ENCODE results near the gene MPPED1. TPM values are rescaled to one million over a fixed set of nuclear protein-coding genes. Genes with fewer than 3 reads are reported as not detected.

Gene MPPED1
- total RNA-seq, 2 donors from 2014 or later = not detected

DNA sequence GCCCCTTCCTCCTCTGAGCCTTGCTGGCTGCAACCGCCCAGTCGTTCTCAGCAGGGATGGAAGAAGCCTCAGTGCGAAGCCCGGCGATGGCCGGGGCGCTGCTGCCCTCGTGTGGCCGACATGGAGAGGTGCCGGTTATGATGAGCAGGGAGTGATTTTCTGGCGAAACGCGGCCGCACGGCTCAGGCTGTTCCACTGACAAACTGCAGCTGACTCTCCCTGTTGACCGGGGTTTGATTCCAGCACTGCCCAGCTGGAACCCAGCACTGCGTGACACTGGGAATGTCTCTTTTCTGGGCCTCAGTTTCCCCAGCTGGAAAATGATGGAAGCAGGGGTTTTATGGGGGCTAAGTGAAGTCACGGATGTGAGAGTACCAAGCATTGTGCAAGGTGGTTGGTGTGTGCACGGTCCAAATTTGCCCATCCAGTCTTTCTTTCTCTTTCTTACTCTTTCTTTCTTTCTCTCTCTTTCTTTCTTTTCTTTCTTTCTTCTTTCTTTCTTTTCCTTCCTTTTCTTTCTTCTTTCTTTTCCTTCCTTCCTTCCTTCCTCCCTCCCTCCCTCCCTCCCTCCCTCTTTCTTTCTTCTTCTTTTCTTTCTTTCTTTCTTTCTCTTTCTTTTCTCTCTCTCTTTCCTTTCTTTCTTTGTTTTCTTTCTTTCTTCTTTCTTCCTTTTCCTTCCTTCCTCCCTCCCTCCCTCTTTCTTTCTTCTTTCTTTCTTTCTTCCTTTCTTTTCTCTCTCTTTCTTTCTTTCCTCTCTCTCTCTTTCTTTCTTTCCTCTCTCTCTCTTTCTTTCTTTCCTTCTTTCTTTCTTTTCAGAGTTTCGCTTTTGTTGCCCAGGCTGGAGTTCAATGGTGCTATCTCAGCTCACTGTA is 25.8 kb upstream of the MPPED1 start:
- no peaks in the 10 kb centered on the region for H3K9me3 Mint-ChIP-seq
- peak; percentile 80 to 91 for ATAC-seq

GRCh38 chr22:43387815-43388214 is 24.0 kb upstream of the MPPED1 start:
- Mint-ChIP-seq H3K27me3 (peaks cover 25 to 31% of the 10 kb centered on the region in 2 donors), H3K27ac (no peak overlapping the region), H3K4me3 (no peak overlapping the region), H3K4me1 (ENCODE audit: low read depth in 2 of 2) (peaks cover 0 to 8% of the 10 kb centered on the region in 2 donors), H3K9me3 (no peaks in the 10 kb centered on the region), H3K36me3 (no peaks in the 10 kb centered on the region)
- DNase-seq (ENCODE audit: low spot score) = peak; percentile 51
- ATAC-seq = no peak

More for the DNA sequence above, 25.8 kb upstream of the MPPED1 start:
- Mint-ChIP-seq H3K27ac (no peak overlapping the region), H3K36me3 (no peaks in the 10 kb centered on the region), H3K4me1 (ENCODE audit: low read depth in 2 of 2) (peaks cover 6 to 8% of the 10 kb centered on the region in 2 donors), H3K27me3 (peaks cover 39 to 43% of the 10 kb centered on the region in 2 donors), H3K4me3 (no peak overlapping the region)
- DNase-seq (ENCODE audit: low spot score) = peak; percentile 83

- ATAC-seq = peak; percentile 71 to 72
- DNase-seq (ENCODE audit: low spot score) = peak; percentile 77
- H3K27ac Mint-ChIP-seq = no peak overlapping the region
- H3K9me3 Mint-ChIP-seq = no peaks in the 10 kb centered on the region
- H3K4me3 Mint-ChIP-seq = no peak overlapping the region
- peaks cover 23 to 28% of the 10 kb centered on the region in 2 donors for H3K27me3 Mint-ChIP-seq
- H3K36me3 Mint-ChIP-seq = no peaks in the 10 kb centered on the region
- H3K4me1 Mint-ChIP-seq (ENCODE audit: low read depth in 2 of 2) = peaks cover 0 to 8% of the 10 kb centered on the region in 2 donors
These were observed 23.4 kb upstream of the MPPED1 start for GRCh38 chr22:43388420-43388851.

- Mint-ChIP-seq H3K36me3 (no peaks in the 10 kb centered on the region), H3K4me1 (ENCODE audit: low read depth in 2 of 2) (peaks cover 0 to 8% of the 10 kb centered on the region in 2 donors), H3K9me3 (no peaks in the 10 kb centered on the region), H3K27ac (no peak overlapping the region), H3K4me3 (no peak overlapping the region), H3K27me3 (peaks cover 17 to 23% of the 10 kb centered on the region in 2 donors)
- DNase-seq (ENCODE audit: low spot score) = peak; percentile 16
- ATAC-seq = no peak
These were observed 22.5 kb upstream of the MPPED1 start for GRCh38 chr22:43389227-43389836.

DNA sequence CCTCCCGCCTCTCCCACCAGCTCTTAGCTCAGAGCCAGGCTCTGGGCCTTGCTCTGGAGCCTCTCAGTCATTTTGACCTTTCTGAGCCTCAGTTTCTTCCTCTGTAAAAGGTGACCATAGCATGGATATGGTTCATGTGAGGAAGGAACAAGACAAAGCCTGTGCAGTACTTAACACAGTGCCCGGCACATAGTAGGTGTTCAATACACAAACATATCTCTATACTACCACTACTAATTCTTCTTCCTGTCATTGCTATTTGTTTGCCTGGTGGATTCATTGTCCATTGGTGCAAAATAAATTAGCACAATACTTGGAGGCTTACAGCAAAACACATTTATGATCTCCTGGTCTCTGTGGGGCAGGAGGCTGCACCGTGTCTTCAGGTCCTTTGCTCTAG is 21.6 kb upstream of the MPPED1 start:
- ATAC-seq = no peak
- Mint-ChIP-seq H3K27me3 (peaks cover 9 to 18% of the 10 kb centered on the region in 2 donors), H3K4me3 (no peak overlapping the region), H3K4me1 (ENCODE audit: low read depth in 2 of 2) (peaks cover 0 to 8% of the 10 kb centered on the region in 2 donors), H3K36me3 (no peaks in the 10 kb centered on the region), H3K9me3 (no peaks in the 10 kb centered on the region), H3K27ac (no peak overlapping the region)
- DNase-seq (ENCODE audit: low spot score) = peak; percentile 29

DNA sequence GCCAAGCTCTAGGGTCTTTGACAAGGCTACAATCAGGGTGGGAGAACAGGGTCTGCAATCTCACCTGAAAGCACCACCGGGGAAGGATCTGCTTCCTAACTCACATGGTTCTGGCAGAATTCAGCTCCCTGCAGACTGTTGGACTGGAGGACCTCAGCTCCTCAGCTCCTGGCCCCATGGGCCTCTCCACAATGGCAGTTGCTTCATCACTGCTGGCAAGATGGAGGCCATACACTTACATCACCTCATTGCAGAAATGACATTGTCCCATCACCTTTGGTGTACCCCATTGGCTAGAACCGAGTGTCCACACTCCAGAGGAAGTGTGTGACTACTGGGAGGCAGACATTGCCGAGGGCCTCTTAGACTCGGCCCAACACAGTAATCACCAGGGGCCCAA is 20.9 kb upstream of the MPPED1 start:
- Mint-ChIP-seq H3K27ac (no peak overlapping the region), H3K36me3 (no peaks in the 10 kb centered on the region), H3K27me3 (peaks cover 8 to 15% of the 10 kb centered on the region in 2 donors), H3K4me1 (ENCODE audit: low read depth in 2 of 2) (peaks cover 0 to 8% of the 10 kb centered on the region in 2 donors), H3K4me3 (no peak overlapping the region), H3K9me3 (no peaks in the 10 kb centered on the region)
- ATAC-seq (no peak), DNase-seq (ENCODE audit: low spot score) (peak; percentile 10)

DNA sequence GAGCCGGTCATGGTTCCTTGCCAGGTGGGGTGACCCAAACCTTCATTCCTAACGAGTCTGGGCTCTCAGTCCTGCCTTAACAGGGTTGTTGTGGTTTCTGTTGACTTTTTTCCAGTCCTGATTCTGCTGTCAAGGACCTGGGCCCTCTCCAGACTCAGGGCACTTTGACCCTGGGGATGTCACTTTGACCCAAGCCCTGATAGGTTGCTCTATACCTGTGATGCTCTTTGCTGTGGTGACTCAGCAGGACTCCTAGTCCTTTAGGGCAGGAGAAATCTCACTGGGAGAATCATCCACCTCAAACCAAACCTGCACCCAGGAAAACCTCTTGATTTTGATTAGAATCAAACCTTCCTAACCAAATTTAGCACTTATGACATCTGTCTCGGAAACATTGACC is 20.5 kb upstream of the MPPED1 start:
- Mint-ChIP-seq H3K36me3 (no peaks in the 10 kb centered on the region), H3K27me3 (peaks cover 5 to 12% of the 10 kb centered on the region in 2 donors), H3K4me1 (ENCODE audit: low read depth in 2 of 2) (peaks cover 0 to 5% of the 10 kb centered on the region in 2 donors), H3K27ac (no peak overlapping the region), H3K9me3 (no peaks in the 10 kb centered on the region), H3K4me3 (no peak overlapping the region)
- DNase-seq (ENCODE audit: low spot score) = no peak
- no peak for ATAC-seq

- Mint-ChIP-seq H3K9me3 (no peaks in the 10 kb centered on the region), H3K36me3 (no peaks in the 10 kb centered on the region), H3K27ac (no peak overlapping the region), H3K27me3 (peaks cover 0 to 10% of the 10 kb centered on the region in 2 donors), H3K4me1 (ENCODE audit: low read depth in 2 of 2) (peaks cover 0 to 3% of the 10 kb centered on the region in 2 donors), H3K4me3 (no peak overlapping the region)
- peak; percentile 55 for DNase-seq (ENCODE audit: low spot score)
- ATAC-seq = no peak
These were observed 19.3 kb upstream of the MPPED1 start for GRCh38 chr22:43392385-43392989.

DNA sequence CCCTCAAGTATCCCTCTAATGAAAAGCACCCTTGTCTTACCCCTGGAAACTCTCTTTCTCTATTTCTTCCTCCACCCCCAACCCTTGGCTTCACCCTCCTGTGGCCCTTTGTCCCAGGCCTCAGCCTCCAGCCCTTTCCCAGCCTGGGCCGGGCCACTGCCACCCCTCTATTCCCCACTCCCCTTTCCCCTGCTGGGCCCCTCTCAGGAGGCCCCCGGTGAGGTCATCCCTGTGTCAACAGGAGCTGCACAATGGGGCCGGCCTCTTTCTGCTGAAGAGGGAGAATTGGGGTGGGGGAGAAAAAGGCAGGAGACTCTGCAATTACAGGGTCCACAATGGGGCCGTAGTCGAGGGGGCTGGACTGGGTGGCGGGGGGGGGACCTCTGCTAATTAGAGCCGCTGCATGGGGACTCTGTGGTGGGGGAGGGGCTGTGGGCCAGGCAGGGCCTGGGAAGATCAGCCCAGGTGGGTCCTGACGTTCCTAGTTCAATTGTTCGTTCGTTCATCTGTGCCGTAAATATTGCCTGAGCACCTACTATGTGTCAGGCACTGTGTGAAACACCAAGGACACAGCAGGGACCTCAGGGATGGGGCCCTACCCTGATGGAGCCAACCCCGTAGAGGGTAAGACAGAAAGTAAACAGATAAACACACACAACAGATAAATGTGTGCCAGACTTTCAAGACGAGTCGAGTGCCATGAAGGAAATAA is 18.5 kb upstream of the MPPED1 start:
- Mint-ChIP-seq H3K4me3 (no peak overlapping the region), H3K36me3 (no peaks in the 10 kb centered on the region), H3K9me3 (no peaks in the 10 kb centered on the region), H3K4me1 (ENCODE audit: low read depth in 2 of 2) (no peaks in the 10 kb centered on the region), H3K27ac (no peak overlapping the region), H3K27me3 (peaks cover 0 to 6% of the 10 kb centered on the region in 2 donors)
- ATAC-seq (no peak), DNase-seq (ENCODE audit: low spot score) (peak; percentile 35)

DNA sequence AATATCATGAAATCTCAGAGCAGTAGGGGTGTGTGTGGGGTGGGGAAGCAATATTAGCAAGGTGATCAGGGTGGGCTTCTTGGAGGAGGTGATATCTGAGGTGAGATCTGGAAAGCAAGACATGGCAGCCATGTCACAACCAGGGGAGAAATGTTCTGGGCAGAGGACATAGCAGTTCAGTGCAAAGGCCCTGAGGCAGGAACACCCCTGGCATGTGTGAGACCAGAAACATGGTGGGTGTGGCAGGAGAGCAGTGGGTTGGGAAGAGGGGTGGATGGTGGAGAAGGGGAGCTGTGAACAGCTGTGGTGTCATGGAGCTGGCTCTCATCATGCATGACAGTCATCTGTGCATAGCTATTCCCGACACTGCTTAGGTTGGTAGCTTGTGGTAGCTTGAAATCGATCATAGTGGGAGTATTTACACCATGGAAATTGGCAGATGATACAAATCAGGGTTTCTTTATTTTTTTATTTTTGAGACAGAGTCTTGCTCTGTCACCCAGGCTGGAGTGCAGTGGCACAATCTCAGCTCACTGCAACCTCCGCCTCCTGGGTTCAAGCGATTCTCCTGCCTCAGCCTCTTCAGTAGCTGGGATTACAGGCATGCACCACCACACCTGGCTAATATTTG is 17.9 kb upstream of the MPPED1 start:
- Mint-ChIP-seq H3K4me1 (ENCODE audit: low read depth in 2 of 2) (no peaks in the 10 kb centered on the region), H3K27ac (no peak overlapping the region), H3K27me3 (peaks cover 0 to 9% of the 10 kb centered on the region in 2 donors), H3K9me3 (no peaks in the 10 kb centered on the region), H3K4me3 (no peak overlapping the region), H3K36me3 (no peaks in the 10 kb centered on the region)
- no peak for DNase-seq (ENCODE audit: low spot score)
- no peak for ATAC-seq

DNA sequence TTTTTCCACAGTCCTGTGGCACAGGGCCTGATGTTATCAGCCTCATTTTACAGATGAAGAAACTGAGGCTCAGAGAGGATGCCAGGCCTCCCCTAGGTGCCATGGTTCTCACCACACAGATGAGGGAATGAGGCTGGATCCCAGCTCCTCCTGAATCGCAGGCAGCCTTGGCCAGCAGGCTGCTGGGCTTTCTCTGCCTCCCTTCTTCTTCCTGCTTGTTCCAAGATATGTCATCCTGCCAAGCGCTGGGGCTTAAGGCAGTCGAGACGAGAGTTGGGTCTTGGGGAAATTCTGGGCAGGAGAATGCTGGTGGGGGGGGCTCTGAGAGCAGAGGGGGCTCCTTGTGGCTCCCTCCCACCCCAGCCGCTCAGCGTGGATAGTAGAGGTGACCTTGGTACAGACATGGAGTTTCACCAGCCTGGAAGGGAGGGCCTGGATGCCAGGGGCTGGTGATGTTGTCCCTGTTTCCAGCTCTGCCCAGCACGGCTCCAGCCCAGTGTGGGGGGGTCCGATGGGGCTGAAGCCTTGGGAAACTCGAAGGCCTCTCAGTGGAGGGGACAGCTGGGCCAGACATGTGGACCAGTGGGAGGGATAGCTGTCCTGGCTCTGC is 16.6 kb upstream of the MPPED1 start:
- ATAC-seq (no peak), DNase-seq (ENCODE audit: low spot score) (peak; percentile 54)
- peaks cover 0 to 9% of the 10 kb centered on the region in 2 donors for H3K27me3 Mint-ChIP-seq
- no peaks in the 10 kb centered on the region for H3K36me3 Mint-ChIP-seq
- H3K27ac Mint-ChIP-seq = no peak overlapping the region
- no peaks in the 10 kb centered on the region for H3K4me1 Mint-ChIP-seq (ENCODE audit: low read depth in 2 of 2)
- no peaks in the 10 kb centered on the region for H3K9me3 Mint-ChIP-seq
- H3K4me3 Mint-ChIP-seq = no peak overlapping the region

GRCh38 chr22:43396321-43396933 is 15.4 kb upstream of the MPPED1 start:
- ATAC-seq = no peak
- H3K4me1 Mint-ChIP-seq (ENCODE audit: low read depth in 2 of 2) = no peaks in the 10 kb centered on the region

More at GRCh38 chr22:43396321-43396933, 15.4 kb upstream of the MPPED1 start:
- no peaks in the 10 kb centered on the region for H3K9me3 Mint-ChIP-seq
- H3K36me3 Mint-ChIP-seq = no peaks in the 10 kb centered on the region
- no peak overlapping the region for H3K4me3 Mint-ChIP-seq
- peaks cover 0 to 9% of the 10 kb centered on the region in 2 donors for H3K27me3 Mint-ChIP-seq
- no peak overlapping the region for H3K27ac Mint-ChIP-seq
- peak; percentile 52 for DNase-seq (ENCODE audit: low spot score)

Data from natural killer cell treated with Interleukin-12 subunit alpha and Interleukin-12 subunit beta and Interleukin-15 and Interleukin-18, amount 100 ng/mL, for 72 hours (primary cell).